HEK293 (cell line): ENCODE data around the gene FILIP1.

Experiments used
- CTCF ChIP-seq: fragments of 450-650 bp; formaldehyde crosslinking; IDR thresholded peaks from 2 replicates; pipeline ENCODE4 v1.5.1; 2016; ENCODE audit warnings: missing biosample characterization, missing genetic modification characterization
- HIC1 ChIP-seq: fragments of 450-650 bp; formaldehyde crosslinking; IDR thresholded peaks from 2 replicates; pipeline ENCODE4 v1.5.1; 2016; ENCODE audit warnings: missing biosample characterization, missing genetic modification characterization
- MYNN ChIP-seq: fragments of 450-650 bp; formaldehyde crosslinking; IDR thresholded peaks from 2 replicates; pipeline ENCODE4 v1.5.1; 2016; ENCODE audit warnings: missing biosample characterization, missing genetic modification characterization, borderline replicate concordance
- OSR2 ChIP-seq: fragments of 450-650 bp; formaldehyde crosslinking; IDR thresholded peaks from 2 replicates; pipeline ENCODE4 v1.5.1; 2016; ENCODE audit warnings: missing biosample characterization, missing genetic modification characterization
- OVOL3 ChIP-seq: fragments of 450-650 bp; formaldehyde crosslinking; IDR thresholded peaks from 2 replicates; pipeline ENCODE4 v1.5.1; 2016; ENCODE audit warnings: missing biosample characterization, missing genetic modification characterization
- PATZ1 ChIP-seq: fragments of 450-650 bp; formaldehyde crosslinking; IDR thresholded peaks from 2 replicates; pipeline ENCODE4 v1.5.1; 2016; ENCODE audit warnings: missing biosample characterization, missing genetic modification characterization
- RBAK ChIP-seq: fragments of 450-650 bp; formaldehyde crosslinking; IDR thresholded peaks from 2 replicates; pipeline ENCODE4 v1.5.1; 2016; ENCODE audit warnings: missing biosample characterization, missing genetic modification characterization
- SP2 ChIP-seq: fragments of 450-650 bp; formaldehyde crosslinking; IDR thresholded peaks from 2 replicates; pipeline ENCODE4 v1.5.1; 2016; ENCODE audit warnings: missing biosample characterization, missing genetic modification characterization
- ZBTB48 ChIP-seq: fragments of 450-650 bp; formaldehyde crosslinking; IDR thresholded peaks from 2 replicates; pipeline ENCODE4 v1.5.1; 2016; ENCODE audit warnings: missing biosample characterization, missing genetic modification characterization
- ZEB2 ChIP-seq: fragments of 450-650 bp; formaldehyde crosslinking; IDR thresholded peaks from 2 replicates; pipeline ENCODE4 v1.5.1; 2016; ENCODE audit warnings: missing biosample characterization, missing genetic modification characterization
- ZFHX2 ChIP-seq: fragments of 450-650 bp; formaldehyde crosslinking; conservative IDR thresholded peaks from 2 replicates; pipeline ENCODE4 v1.5.1; 2016; ENCODE audit warnings: missing biosample characterization, missing genetic modification characterization
- ZNF140 ChIP-seq: fragments of 450-650 bp; formaldehyde crosslinking; IDR thresholded peaks from 2 replicates; pipeline ENCODE4 v1.5.1; 2016; ENCODE audit warnings: missing biosample characterization, missing genetic modification characterization
- ZNF398 ChIP-seq: fragments of 450-650 bp; formaldehyde crosslinking; IDR thresholded peaks from 2 replicates; pipeline ENCODE4 v1.5.1; 2017; ENCODE audit warnings: missing biosample characterization, missing genetic modification characterization
- ZNF48 ChIP-seq: fragments of 450-650 bp; formaldehyde crosslinking; IDR thresholded peaks from 2 replicates; pipeline ENCODE4 v1.5.1; 2016; ENCODE audit warnings: missing biosample characterization, missing genetic modification characterization
- ZNF549 ChIP-seq: fragments of 450-650 bp; IDR thresholded peaks from 2 replicates; pipeline ENCODE4 v1.5.1; 2018; ENCODE audit warnings: missing biosample characterization, missing genetic modification characterization, mild to moderate bottlenecking, inconsistent platforms, moderate library complexity
- ZNF623 ChIP-seq: fragments of 450-650 bp; formaldehyde crosslinking; IDR thresholded peaks from 2 replicates; pipeline ENCODE4 v1.5.1; 2016; ENCODE audit warnings: missing biosample characterization, missing genetic modification characterization
- ZNF701 ChIP-seq: fragments of 450-650 bp; formaldehyde crosslinking; IDR thresholded peaks from 2 replicates; pipeline ENCODE4 v1.5.1; 2016; ENCODE audit warnings: missing biosample characterization, missing genetic modification characterization
- ZNF830 ChIP-seq: fragments of 450-650 bp; IDR thresholded peaks from 2 replicates; pipeline ENCODE4 v1.5.0; 2018; ENCODE audit warnings: missing biosample characterization, missing genetic modification characterization, low read depth, mild to moderate bottlenecking, moderate library complexity
- ZSCAN18 ChIP-seq: fragments of 450-650 bp; formaldehyde crosslinking; IDR thresholded peaks from 2 replicates; pipeline ENCODE4 v1.5.1; 2016; ENCODE audit warnings: missing biosample characterization, missing genetic modification characterization
- TF ChIP-seq, protein P1 (sequence below): fragments of 450-650 bp; formaldehyde crosslinking; IDR thresholded peaks from 2 replicates; pipeline ENCODE4 v1.5.1; 2016; ENCODE audit warnings: missing biosample characterization, missing genetic modification characterization
- TF ChIP-seq, protein P2 (sequence below): fragments of 450-650 bp; formaldehyde crosslinking; conservative IDR thresholded peaks from 2 replicates; pipeline ENCODE4 v1.5.1; 2016; ENCODE audit warnings: low read depth, missing biosample characterization, missing genetic modification characterization
- TF ChIP-seq, protein P3 (sequence below): fragments of 450-650 bp; formaldehyde crosslinking; IDR thresholded peaks from 2 replicates; pipeline ENCODE4 v1.5.1; 2016; ENCODE audit warnings: missing biosample characterization, missing genetic modification characterization

FILIP1 gene

GRCh38 chr6:75243333-75244062 lies 250.1 kb downstream of the FILIP1 start, which contains the start of gene COX7A2 (continued):
- TF ChIP-seq ZNF48 (tag by site-specific recombination) (no peak), ZNF549 (tag by site-specific recombination) (no peak), ZNF398 (tag by site-specific recombination) (no peak), OVOL3 (no peak), ZBTB48 (no peak), OSR2 (tag by site-specific recombination) (no peak), ZEB2 (tag by site-specific recombination) (peak; percentile 72; the same call in 1 of the 2 replicates), ZSCAN18 (tag by site-specific recombination) (no peak), ZNF701 (tag by site-specific recombination) (no peak), SP2 (tag by site-specific recombination) (peak; percentile 83), RBAK (tag by site-specific recombination) (no peak), MYNN (tag by site-specific recombination) (no peak), ZNF830 (tag by site-specific recombination) (no peak), CTCF (no peak), ZNF623 (tag by site-specific recombination) (no peak), PATZ1 (tag by site-specific recombination) (peak; percentile 31; the same call in 1 of the 2 replicates), HIC1 (tag by site-specific recombination) (no peak), ZFHX2 (tag by site-specific recombination) (no peak), ZNF140 (no peak)
- TF ChIP-seq, protein P1, sequence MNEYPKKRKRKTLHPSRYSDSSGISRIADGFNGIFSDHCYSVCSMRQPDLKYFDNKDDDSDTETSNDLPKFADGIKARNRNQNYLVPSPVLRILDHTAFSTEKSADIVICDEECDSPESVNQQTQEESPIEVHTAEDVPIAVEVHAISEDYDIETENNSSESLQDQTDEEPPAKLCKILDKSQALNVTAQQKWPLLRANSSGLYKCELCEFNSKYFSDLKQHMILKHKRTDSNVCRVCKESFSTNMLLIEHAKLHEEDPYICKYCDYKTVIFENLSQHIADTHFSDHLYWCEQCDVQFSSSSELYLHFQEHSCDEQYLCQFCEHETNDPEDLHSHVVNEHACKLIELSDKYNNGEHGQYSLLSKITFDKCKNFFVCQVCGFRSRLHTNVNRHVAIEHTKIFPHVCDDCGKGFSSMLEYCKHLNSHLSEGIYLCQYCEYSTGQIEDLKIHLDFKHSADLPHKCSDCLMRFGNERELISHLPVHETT (tag by site-specific recombination), result peak; percentile 66; the same call in 1 of the 2 replicates
- TF ChIP-seq, protein P2, sequence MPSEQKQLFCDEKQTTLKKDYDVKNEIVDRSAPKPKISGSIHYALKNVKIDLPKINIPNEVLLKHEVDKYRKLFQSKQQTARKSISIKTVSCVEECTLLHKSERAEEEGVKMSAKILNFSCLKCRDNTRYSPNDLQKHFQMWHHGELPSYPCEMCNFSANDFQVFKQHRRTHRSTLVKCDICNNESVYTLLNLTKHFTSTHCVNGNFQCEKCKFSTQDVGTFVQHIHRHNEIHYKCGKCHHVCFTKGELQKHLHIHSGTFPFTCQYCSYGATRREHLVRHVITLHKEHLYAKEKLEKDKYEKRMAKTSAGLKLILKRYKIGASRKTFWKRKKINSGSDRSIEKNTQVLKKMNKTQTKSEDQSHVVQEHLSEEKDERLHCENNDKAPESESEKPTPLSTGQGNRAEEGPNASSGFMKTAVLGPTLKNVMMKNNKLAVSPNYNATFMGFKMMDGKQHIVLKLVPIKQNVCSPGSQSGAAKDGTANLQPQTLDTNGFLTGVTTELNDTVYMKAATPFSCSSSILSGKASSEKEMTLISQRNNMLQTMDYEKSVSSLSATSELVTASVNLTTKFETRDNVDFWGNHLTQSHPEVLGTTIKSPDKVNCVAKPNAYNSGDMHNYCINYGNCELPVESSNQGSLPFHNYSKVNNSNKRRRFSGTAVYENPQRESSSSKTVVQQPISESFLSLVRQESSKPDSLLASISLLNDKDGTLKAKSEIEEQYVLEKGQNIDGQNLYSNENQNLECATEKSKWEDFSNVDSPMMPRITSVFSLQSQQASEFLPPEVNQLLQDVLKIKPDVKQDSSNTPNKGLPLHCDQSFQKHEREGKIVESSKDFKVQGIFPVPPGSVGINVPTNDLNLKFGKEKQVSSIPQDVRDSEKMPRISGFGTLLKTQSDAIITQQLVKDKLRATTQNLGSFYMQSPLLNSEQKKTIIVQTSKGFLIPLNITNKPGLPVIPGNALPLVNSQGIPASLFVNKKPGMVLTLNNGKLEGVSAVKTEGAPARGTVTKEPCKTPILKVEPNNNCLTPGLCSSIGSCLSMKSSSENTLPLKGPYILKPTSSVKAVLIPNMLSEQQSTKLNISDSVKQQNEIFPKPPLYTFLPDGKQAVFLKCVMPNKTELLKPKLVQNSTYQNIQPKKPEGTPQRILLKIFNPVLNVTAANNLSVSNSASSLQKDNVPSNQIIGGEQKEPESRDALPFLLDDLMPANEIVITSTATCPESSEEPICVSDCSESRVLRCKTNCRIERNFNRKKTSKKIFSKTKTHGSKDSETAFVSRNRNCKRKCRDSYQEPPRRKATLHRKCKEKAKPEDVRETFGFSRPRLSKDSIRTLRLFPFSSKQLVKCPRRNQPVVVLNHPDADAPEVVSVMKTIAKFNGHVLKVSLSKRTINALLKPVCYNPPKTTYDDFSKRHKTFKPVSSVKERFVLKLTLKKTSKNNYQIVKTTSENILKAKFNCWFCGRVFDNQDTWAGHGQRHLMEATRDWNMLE (tag by site-specific recombination), result peak; percentile 100
- TF ChIP-seq, protein P3, sequence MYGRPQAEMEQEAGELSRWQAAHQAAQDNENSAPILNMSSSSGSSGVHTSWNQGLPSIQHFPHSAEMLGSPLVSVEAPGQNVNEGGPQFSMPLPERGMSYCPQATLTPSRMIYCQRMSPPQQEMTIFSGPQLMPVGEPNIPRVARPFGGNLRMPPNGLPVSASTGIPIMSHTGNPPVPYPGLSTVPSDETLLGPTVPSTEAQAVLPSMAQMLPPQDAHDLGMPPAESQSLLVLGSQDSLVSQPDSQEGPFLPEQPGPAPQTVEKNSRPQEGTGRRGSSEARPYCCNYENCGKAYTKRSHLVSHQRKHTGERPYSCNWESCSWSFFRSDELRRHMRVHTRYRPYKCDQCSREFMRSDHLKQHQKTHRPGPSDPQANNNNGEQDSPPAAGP, result no peak; the same call in 1 of the 2 replicates
